ENCODE measurements around the gene SLC37A4.

- TF ChIP-seq CTCF (IDR thresholded peaks at IDR 0.05 in 8 of 11, conservative IDR thresholded peaks at IDR 0.05 in 3 of 11) (no peak), POLR2AphosphoS5 (IDR thresholded peaks at IDR 0.05) (peak in 2 of 3 donors; percentile 2 to 20)
These were observed 5.6 kb downstream of the SLC37A4 start for GRCh38 chr11:119025099-119025473.
